Measurements from ENCODE around the gene CRADD. TPM values are rescaled to one million over a fixed set of nuclear protein-coding genes. Genes with fewer than 3 reads are reported as not detected.
"Not testable (repeated sequence)": the region's sequence is repeated elsewhere in the genome, so short reads cannot be mapped to it uniquely, and the experiment has no call there.

The CRADD gene
- total and polyA plus RNA-seq, 2 experiments from 2014 or later, result 18.6 to 21.5 TPM

DNA sequence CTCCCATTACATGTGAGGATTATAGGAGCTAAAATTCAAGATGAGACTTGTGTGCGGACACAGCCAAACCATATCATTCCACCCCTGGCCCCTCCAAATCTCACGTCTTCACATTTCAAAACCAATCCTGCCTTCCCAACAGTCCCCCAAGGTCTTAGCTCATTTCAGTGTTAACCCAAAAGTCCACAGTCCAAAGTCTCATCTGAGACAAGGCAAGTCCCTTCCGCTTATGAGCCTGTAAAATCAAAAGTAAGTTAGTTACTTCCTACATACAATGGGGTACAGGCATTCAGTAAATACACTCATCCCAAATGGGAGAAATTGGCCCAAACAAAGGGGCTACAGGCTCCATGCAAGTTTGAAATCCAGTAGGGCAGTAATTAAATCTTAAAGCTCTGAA, 76.1 kb downstream of the CRADD start:
- H3K9me3 ChIP-seq (ENCODE audit: low read depth), result no peaks in the 10 kb centered on the region
- TF ChIP-seq EZH2phosphoT487 (IDR thresholded peaks at IDR 0.05; ENCODE audit: insufficient read depth, low read depth) (no peak), EZH2 (IDR thresholded peaks at IDR 0.05; ENCODE audit: insufficient read depth, poor library complexity, severe bottlenecking) (no peak)

GRCh38 chr12:93753838-93754429, 76.8 kb downstream of the CRADD start:
- H3K36me3 ChIP-seq (ENCODE audit: low read depth), result no peaks in the 10 kb centered on the region
- TF ChIP-seq EZH2 (IDR thresholded peaks at IDR 0.05; ENCODE audit: insufficient read depth, poor library complexity, severe bottlenecking), result no peak
- TF ChIP-seq EZH2phosphoT487 (IDR thresholded peaks at IDR 0.05; ENCODE audit: insufficient read depth, low read depth), result no peak
- H3K9me2 ChIP-seq (ENCODE audit: insufficient read depth), result no peaks in the 10 kb centered on the region
- WGBS, 2 experiments (ENCODE audit: low coverage in 1 of 2, low lambda C conversion rate in 2 of 2, missing lambda C conversion rate in 2 of 2), result 84 to 94% methylated on average over 3 of the region's 3 CpGs
- H3K9ac ChIP-seq, result no peak overlapping the region
- no peak overlapping the region for H2AFZ ChIP-seq
- H3K4me1 ChIP-seq (ENCODE audit: insufficient read depth), result 0 out of 2 replicates have a peak, but pooled peaks cover 4% of the 10 kb centered on the region
- H3F3A ChIP-seq (ENCODE audit: insufficient read depth), result 0 out of 2 replicates have a peak, but pooled peaks cover 8% of the 10 kb centered on the region
- no peak overlapping the region for H3K27ac ChIP-seq
- in situ Hi-C loops (cut with MboI), result no loop called here
- no peaks in the 10 kb centered on the region for H4K20me1 ChIP-seq (ENCODE audit: insufficient read depth)
- no peaks in the 10 kb centered on the region for H3K27me3 ChIP-seq (replicated peaks; ENCODE audit: insufficient read depth)
- no peak overlapping the region for H3K4me2 ChIP-seq (ENCODE audit: unreplicated experiment)
- DNase-seq, result no peak
- H3K4me3 ChIP-seq, result no peak overlapping the region
- no peaks in the 10 kb centered on the region for H3K9me3 ChIP-seq (ENCODE audit: low read depth)
- H3K79me2 ChIP-seq (ENCODE audit: insufficient read depth), result no peaks in the 10 kb centered on the region

More for the DNA sequence above, 76.1 kb downstream of the CRADD start:
- no peaks in the 10 kb centered on the region for H3K9me2 ChIP-seq (ENCODE audit: insufficient read depth)
- H3K27ac ChIP-seq, result no peak overlapping the region
- no peaks in the 10 kb centered on the region for H4K20me1 ChIP-seq (ENCODE audit: insufficient read depth)
- H3K79me2 ChIP-seq (ENCODE audit: insufficient read depth), result no peaks in the 10 kb centered on the region
- H3K9ac ChIP-seq, result no peak overlapping the region
- 94 to 98% methylated on average over 3 of the region's 3 CpGs for WGBS, 2 experiments (ENCODE audit: low coverage in 1 of 2, low lambda C conversion rate in 2 of 2, missing lambda C conversion rate in 2 of 2)
- H3F3A ChIP-seq (ENCODE audit: insufficient read depth), result 0 out of 2 replicates have a peak, but pooled peaks cover 8% of the 10 kb centered on the region
- no peak overlapping the region for H2AFZ ChIP-seq
- 0 out of 2 replicates have a peak, but pooled peaks cover 4% of the 10 kb centered on the region for H3K4me1 ChIP-seq (ENCODE audit: insufficient read depth)
- in situ Hi-C loops (cut with MboI), result no loop called here
- H3K27me3 ChIP-seq (replicated peaks; ENCODE audit: insufficient read depth), result no peaks in the 10 kb centered on the region
- no peak overlapping the region for H3K4me3 ChIP-seq
- H3K4me2 ChIP-seq (ENCODE audit: unreplicated experiment), result no peak overlapping the region
- H3K36me3 ChIP-seq (ENCODE audit: low read depth), result no peaks in the 10 kb centered on the region
- DNase-seq, result no peak

GRCh38 chr12:93754859-93755258, 77.7 kb downstream of the CRADD start:
- in situ Hi-C loops (cut with MboI); H4K20me1 ChIP-seq (ENCODE audit: insufficient read depth); H2AFZ ChIP-seq; H3K27me3 ChIP-seq (replicated peaks; ENCODE audit: insufficient read depth); H3K9ac ChIP-seq; H3K27ac ChIP-seq; H3F3A ChIP-seq (ENCODE audit: insufficient read depth); H3K4me1 ChIP-seq (ENCODE audit: insufficient read depth); H3K9me2 ChIP-seq (ENCODE audit: insufficient read depth); H3K4me2 ChIP-seq (ENCODE audit: unreplicated experiment); H3K79me2 ChIP-seq (ENCODE audit: insufficient read depth); DNase-seq; H3K9me3 ChIP-seq (ENCODE audit: low read depth); H3K36me3 ChIP-seq (ENCODE audit: low read depth); H3K4me3 ChIP-seq: not testable (repeated sequence)

GRCh38 chr12:93756288-93756687, 79.1 kb downstream of the CRADD start:
- Histone ChIP-seq H3K4me1 (ENCODE audit: insufficient read depth) (0 out of 2 replicates have a peak, but pooled peaks cover 1% of the 10 kb centered on the region), H3F3A (ENCODE audit: insufficient read depth) (0 out of 2 replicates have a peak, but pooled peaks cover 8% of the 10 kb centered on the region), H3K4me3 (no peak overlapping the region), H3K27ac (no peak overlapping the region), H3K79me2 (ENCODE audit: insufficient read depth) (no peaks in the 10 kb centered on the region), H3K9me2 (ENCODE audit: insufficient read depth) (no peaks in the 10 kb centered on the region), H2AFZ (no peak overlapping the region), H4K20me1 (ENCODE audit: insufficient read depth) (no peaks in the 10 kb centered on the region), H3K4me2 (ENCODE audit: unreplicated experiment) (no peak overlapping the region), H3K27me3 (replicated peaks; ENCODE audit: insufficient read depth) (no peaks in the 10 kb centered on the region), H3K36me3 (ENCODE audit: low read depth) (no peaks in the 10 kb centered on the region), H3K9me3 (ENCODE audit: low read depth) (no peaks in the 10 kb centered on the region), H3K9ac (no peak overlapping the region)
- in situ Hi-C loops (cut with MboI), result no loop called here
- WGBS, 2 experiments (ENCODE audit: low coverage in 1 of 2, low lambda C conversion rate in 2 of 2, missing lambda C conversion rate in 2 of 2), result 88 to 97% methylated on average over 2 of the region's 2 CpGs
- DNase-seq, result no peak
- TF ChIP-seq EZH2 (IDR thresholded peaks at IDR 0.05; ENCODE audit: insufficient read depth, poor library complexity, severe bottlenecking) (no peak), EZH2phosphoT487 (IDR thresholded peaks at IDR 0.05; ENCODE audit: insufficient read depth, low read depth) (no peak)

Measured in GM23248 (cell line).